ENCODE results near the gene LZIC. TPM values are rescaled to one million over a fixed set of nuclear protein-coding genes. Genes with fewer than 3 reads are reported as not detected.

Gene LZIC
- total and polyA plus RNA-seq, 2 of the 13 experiments (the other 11 are each of a cell fraction or from before 2014, with no cell fraction given) = 25.2 to 71.8 TPM

DNA sequence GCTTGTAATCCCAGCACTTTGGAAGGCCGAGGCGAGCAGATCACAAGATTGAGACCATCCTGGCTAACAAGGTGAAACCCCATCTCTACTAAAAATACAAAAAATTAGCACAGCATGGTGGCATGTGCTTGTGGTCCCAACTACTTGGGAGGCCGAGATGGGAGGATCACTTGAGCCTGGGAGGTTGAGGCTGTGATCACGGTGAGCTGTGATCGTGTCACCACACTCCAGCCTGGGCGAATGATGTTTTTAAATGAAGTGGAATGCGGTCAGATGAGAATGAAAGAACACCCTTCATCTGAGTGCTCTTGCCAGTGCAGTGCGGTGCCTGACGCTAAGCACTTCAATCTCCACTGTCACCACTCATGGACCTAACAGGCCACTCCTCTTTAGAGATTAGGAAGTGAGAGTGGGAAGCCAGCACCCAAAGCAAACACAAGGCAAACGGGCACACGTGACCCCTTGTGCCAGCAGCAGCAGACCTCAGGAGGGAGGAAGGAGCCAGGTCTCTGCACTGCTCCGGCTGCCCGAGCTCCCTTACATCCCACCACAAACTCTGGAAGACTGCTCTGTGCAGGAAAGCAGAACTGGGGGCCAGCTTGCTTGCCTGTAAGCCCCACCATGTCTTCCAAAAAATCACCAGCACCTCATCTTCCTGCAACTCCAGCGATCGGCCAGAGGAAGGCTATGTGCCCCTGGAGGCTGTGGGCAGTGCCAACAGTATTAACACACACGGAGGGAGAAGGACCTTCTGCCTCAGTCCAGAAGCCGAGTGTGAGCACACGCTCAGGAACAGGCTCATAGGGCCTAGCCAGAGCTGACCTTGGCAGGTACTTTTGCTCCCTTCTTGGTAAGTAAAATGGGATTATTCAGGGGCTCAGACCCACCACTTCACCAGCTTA, 42.8 kb downstream of the LZIC start (continued):
- TF ChIP-seq, protein P1, sequence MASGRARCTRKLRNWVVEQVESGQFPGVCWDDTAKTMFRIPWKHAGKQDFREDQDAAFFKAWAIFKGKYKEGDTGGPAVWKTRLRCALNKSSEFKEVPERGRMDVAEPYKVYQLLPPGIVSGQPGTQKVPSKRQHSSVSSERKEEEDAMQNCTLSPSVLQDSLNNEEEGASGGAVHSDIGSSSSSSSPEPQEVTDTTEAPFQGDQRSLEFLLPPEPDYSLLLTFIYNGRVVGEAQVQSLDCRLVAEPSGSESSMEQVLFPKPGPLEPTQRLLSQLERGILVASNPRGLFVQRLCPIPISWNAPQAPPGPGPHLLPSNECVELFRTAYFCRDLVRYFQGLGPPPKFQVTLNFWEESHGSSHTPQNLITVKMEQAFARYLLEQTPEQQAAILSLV (CRISPR knock-in tag; IDR thresholded peaks at IDR 0.05; ENCODE audit: borderline replicate concordance) = no peak
- TF ChIP-seq CEBPG (CRISPR knock-in tag; IDR thresholded peaks at IDR 0.05) (no peak), FOXP1 (IDR thresholded peaks at IDR 0.05) (no peak), FOXP1 (CRISPR knock-in tag; IDR thresholded peaks at IDR 0.05) (no peak), MED8 (CRISPR knock-in tag; IDR thresholded peaks at IDR 0.05; ENCODE audit: insufficient replicate concordance) (no peak), ZNF12 (CRISPR knock-in tag; IDR thresholded peaks at IDR 0.05) (no peak), HCFC1 (IDR thresholded peaks at IDR 0.05; ENCODE audit: low read depth, low read length) (no peak), KLF11 (CRISPR knock-in tag; IDR thresholded peaks at IDR 0.05) (no peak), ZFAT (CRISPR knock-in tag; conservative IDR thresholded peaks at IDR 0.05) (no peak), TMF1 (CRISPR knock-in tag; IDR thresholded peaks at IDR 0.05; ENCODE audit: low read depth) (no peak), RBM39 (IDR thresholded peaks at IDR 0.05; ENCODE audit: low read depth, low read length, poor library complexity, severe bottlenecking) (no peak), TBL1XR1 (IDR thresholded peaks at IDR 0.05; ENCODE audit: borderline replicate concordance, low read length, partially characterized antibody) (no peak), RAD51 (IDR thresholded peaks at IDR 0.05; ENCODE audit: borderline replicate concordance) (peak; percentile 64)
- TF ChIP-seq, protein P2, sequence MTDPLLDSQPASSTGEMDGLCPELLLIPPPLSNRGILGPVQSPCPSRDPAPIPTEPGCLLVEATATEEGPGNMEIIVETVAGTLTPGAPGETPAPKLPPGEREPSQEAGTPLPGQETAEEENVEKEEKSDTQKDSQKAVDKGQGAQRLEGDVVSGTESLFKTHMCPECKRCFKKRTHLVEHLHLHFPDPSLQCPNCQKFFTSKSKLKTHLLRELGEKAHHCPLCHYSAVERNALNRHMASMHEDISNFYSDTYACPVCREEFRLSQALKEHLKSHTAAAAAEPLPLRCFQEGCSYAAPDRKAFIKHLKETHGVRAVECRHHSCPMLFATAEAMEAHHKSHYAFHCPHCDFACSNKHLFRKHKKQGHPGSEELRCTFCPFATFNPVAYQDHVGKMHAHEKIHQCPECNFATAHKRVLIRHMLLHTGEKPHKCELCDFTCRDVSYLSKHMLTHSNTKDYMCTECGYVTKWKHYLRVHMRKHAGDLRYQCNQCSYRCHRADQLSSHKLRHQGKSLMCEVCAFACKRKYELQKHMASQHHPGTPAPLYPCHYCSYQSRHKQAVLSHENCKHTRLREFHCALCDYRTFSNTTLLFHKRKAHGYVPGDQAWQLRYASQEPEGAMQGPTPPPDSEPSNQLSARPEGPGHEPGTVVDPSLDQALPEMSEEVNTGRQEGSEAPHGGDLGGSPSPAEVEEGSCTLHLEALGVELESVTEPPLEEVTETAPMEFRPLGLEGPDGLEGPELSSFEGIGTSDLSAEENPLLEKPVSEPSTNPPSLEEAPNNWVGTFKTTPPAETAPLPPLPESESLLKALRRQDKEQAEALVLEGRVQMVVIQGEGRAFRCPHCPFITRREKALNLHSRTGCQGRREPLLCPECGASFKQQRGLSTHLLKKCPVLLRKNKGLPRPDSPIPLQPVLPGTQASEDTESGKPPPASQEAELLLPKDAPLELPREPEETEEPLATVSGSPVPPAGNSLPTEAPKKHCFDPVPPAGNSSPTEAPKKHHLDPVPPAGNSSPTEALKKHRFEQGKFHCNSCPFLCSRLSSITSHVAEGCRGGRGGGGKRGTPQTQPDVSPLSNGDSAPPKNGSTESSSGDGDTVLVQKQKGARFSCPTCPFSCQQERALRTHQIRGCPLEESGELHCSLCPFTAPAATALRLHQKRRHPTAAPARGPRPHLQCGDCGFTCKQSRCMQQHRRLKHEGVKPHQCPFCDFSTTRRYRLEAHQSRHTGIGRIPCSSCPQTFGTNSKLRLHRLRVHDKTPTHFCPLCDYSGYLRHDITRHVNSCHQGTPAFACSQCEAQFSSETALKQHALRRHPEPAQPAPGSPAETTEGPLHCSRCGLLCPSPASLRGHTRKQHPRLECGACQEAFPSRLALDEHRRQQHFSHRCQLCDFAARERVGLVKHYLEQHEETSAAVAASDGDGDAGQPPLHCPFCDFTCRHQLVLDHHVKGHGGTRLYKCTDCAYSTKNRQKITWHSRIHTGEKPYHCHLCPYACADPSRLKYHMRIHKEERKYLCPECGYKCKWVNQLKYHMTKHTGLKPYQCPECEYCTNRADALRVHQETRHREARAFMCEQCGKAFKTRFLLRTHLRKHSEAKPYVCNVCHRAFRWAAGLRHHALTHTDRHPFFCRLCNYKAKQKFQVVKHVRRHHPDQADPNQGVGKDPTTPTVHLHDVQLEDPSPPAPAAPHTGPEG (CRISPR knock-in tag; IDR thresholded peaks at IDR 0.05) = no peak
- TF ChIP-seq, protein P3, sequence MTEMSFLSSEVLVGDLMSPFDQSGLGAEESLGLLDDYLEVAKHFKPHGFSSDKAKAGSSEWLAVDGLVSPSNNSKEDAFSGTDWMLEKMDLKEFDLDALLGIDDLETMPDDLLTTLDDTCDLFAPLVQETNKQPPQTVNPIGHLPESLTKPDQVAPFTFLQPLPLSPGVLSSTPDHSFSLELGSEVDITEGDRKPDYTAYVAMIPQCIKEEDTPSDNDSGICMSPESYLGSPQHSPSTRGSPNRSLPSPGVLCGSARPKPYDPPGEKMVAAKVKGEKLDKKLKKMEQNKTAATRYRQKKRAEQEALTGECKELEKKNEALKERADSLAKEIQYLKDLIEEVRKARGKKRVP (CRISPR knock-in tag; IDR thresholded peaks at IDR 0.05) = no peak
- TF ChIP-seq, protein P4, sequence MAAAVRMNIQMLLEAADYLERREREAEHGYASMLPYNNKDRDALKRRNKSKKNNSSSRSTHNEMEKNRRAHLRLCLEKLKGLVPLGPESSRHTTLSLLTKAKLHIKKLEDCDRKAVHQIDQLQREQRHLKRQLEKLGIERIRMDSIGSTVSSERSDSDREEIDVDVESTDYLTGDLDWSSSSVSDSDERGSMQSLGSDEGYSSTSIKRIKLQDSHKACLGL (CRISPR knock-in tag; IDR thresholded peaks at IDR 0.05) = no peak
